Stimulated activated CD4-positive, alpha-beta T cell treated with anti-CD3 and anti-CD28 coated beads, Interleukin-15, amount 100 ng/mL, for 24 hours (primary cell): ENCODE data around the gene HAUS7.

Source experiments
- DNase-seq: peaks from one replicate; pipeline ENCODE4 v3.0.0-alpha.2; 2020

Gene HAUS7

DNA sequence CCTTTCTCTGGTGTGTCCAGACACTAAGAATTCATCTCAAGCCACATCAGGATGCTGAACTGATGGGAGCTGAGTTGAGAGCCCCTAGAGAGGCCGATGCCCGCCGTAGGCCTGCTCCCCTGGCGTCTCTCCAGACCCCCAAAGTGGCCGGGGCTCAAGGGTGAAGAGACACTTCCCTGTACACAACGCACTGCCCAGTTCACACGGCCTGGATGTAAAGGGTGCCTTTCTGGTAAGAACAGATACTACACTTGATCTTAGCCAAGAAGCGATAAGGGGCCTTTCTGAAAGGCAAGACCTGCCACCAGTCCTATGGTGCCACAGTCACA, 19.5 kb downstream of the HAUS7 start:
- DNase-seq, result no peak

DNA sequence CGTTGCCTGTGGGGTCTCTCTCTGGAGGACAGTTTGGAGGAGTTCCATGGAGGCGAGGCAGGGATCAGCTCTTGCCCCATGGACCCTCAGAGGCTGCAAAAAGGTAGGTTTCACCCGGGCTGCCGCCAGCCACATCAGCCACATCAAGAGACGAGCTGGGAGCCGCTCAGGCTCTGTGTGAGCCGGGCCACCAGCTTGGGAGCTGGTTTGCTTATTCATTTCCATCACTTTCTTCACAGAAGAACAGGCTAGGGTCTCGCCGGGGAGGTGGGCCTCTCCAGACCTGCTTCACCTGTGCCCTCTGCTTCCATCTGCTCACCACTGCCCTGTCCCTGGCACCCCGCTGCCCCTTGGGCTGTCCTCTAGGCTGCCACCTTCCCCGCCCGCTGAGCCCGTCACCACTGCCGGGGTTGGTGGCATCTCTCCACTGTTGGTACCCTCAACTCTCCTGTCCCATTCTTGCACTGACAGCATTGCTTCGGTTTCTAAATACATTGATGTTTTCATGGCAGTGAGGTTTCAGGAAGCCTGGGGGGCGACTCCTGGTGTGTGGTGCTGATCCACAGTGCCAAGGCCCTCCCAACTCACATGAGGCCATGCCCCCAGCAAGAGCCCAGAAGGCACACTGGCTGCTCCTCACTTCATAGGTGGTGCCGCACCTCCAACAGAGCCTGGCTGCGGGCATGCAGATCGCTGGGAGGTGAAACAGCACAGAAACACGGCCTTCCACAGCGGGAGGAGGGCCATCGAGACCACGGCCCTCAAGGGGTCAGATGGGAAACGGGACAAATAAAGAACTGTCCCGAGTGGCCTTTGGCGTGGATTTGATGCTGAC, 20.0 kb downstream of the HAUS7 start:
- DNase-seq, result no peak

DNA sequence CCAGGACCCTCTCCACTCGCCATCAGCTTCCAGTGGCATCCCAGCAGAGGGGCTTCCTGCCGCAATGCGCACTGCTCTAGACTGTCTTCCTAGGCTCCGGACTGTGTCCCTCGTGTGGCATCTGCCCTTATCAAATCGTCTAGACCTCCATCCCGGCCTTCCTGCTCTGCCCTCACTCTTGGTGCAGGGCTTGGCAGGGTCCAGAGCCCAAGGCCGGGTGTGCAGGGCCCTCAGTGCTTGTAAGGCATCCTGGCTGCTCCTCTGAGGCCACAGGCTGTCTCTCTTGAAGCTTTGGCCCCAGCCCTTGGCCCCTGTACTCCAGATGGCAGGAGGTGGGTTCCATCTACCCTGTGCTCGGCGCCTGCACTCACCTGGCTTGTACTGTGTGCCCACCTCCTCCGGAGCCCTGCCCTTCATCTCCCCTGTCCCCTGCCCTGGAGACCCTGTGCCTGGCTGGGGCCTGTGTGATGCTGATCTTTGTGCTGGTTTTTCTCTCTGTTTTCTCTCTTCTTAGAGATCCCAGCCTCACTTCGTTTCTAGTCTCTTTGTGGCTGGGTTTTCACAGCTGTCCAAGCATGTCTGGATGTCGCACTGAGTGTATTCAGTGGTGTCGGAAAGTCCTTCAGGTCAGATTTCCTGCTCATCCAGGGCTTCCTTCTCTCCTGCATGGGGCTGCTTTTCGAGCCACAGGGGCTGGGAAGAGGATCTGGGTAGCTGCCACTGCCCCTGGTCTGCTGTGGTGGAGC, 20.8 kb downstream of the HAUS7 start:
- DNase-seq, result no peak

DNA sequence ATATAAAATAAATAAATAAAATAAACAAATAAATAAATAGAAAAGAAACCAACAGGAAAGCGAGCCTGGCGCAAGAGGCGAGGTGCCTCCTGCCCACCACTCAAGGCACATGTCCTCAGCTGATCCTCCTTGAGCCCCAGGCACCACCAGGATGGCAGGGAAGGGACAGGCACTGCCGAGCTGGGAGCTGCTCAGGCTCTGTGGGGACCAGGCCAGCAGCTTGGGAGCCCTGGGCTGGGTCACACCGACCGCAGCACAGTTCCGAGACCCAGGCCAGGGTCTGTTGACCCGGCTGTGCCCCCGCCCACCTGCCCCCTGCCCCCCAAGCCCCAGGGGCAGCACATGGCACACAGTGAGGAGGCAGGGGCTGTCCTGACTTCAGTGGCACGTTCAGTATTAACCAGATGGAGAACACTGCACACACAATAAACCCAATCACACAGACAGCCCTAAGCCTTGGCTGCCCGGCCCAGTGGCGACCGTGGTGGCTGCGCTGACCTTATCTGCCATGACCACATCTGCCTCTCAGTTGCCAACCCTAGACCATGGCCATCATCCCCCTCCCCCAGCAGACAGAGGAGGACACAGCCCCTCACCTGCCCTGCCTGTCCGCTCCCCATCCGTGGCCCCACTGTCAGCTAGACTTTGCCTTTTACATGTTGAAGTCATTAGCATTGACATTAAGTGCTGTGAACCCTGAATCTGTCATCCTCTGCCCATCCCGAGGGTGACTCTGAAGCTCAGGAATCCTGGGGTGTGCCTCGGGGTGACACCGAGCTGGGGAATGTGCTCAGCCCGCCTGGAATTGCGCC, 21.6 kb downstream of the HAUS7 start:
- no peak for DNase-seq

DNA sequence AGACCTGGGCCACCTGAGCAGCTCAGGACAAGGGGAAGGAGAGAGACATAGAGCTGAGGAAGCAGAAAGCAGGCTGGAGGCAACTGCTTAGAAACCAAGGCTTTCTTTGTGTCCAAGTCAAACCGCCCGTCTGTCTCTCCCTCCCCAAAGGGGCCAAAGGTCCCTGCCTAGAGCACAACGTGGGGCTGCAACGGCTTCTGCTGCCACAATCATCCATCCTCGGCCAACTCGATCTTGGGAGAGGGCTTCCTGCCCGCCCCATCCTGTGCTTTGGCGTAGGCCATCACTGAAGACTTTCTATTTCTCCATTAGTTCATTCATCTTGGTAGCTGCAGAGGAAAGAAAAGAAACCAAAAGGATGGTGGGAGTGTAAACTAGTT, 22.8 kb downstream of the HAUS7 start:
- no peak for DNase-seq

DNA sequence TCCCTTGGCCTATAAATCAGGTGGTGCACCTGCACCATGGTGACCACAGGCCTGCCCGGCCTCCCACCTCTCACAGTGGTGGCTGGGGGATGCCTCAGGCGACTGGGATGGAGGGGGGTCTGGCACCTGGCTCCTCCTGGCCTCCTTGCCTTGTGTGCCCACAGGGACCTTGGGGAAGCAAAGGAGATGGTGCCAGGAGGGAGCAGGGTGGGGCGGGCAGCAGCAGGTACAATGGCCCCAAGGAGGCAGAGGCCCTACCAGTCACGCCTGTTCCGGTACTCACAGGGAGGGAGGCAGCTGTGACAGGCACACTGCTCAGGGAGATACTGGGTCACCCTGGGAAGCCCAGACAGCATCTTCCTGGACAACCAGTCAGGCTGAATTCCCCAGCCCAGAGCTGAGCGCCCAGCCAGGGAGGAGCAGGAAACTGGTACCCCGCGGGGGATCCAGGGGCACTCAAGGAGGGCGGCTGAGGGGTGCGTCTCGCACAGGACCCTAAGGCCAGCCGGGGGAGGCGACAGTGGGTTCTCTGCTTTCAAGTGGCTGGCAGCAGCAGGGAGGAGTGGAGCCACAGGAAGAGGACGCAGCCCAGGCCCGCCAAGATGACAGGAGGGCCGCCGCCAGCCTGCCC, 23.3 kb downstream of the HAUS7 start:
- no peak for DNase-seq

DNA sequence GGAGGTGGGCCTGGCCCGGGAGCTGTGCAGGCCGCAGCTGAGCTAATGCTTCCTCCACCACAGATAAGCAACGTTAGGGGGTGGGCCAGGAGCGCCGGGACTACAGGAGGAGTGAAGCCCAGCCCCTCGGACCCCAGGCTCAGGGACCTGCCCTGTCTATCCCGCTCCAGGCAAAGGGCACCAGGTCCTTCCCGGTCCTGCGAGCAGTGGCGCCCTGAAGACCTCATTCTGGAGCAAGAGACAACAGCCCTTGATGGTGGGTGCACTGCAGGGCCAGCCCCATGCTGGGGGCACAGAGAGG, 23.8 kb downstream of the HAUS7 start:
- no peak for DNase-seq

DNA sequence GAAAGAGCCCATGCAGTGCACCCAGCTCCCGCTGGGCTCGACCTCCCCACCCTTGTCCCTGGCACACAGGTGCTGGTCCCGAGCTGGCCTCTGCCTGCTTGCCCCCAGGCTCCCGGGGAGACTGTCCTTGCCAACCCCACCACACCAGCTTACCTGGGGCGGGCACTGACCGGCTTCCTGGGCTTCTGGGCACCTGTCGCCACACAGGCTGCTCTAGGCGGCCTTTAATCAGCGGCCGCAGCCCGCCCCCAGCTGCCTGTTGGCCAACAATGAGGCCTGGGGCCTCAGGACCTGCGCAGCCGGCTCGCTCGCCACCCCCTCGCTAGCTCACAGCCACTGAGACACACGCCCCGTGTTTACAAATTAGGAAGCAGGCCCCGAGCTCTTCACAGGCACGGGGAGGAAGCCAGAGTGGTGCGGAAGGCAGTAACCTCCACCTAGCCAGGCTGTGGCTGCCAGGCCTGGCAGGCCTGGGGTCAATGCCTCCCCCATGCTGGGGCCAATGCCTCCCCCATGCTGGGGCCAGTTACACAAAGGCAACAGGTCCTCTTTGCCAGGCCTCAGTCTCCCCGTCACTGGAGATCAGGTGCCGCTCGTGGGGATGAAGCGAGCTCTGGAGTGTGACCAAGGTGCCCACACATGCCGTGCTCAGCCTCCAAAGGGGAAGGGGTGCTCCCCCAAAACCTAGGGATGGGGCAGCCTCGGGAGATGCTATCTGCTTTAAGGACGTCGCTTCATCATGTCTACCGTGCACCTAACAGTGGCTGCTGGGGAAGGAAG, 24.3 kb downstream of the HAUS7 start, which contains the start of gene TREX2:
Gene TREX2 (minus strand): TSS at position 201 of the 780 bp plus-strand sequence. CDS start 626 bp downstream, outside the sequence.
- no peak for DNase-seq

DNA sequence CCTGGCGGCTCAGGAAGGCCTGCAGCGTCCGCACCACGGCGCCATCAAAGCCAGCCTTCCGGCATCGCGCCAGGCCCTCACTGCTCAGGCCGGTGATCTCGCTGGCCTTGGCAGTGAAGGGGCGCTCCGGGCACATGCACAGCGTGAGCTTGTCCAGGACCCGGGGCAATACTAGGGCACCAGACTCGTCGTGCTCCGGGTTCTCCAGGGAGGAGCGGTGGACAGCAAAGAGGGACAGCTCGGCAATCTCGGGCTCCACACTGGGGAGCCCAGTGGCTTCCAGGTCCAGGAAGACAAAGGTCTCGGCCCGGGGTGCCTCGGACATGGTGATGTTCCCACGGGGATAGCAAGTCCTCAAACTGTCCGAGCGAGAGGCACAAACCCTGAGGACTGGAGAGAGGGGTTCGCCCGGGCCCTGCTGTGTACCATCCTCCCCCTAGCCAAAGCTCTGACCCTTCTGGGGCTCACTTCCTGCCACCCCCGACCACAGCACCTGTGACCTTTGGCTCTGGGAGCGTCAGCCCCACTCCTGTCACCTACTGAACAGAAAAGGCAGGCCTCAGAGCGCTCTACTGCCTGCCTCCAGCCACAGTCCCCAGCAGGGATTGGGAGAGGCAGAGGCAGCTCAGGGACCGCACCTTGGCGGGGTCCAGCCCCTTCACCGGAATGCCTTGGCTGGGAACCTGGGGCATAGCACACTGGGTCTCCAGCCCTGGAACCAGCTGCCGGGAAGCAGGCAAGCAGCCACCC, 25.1 kb downstream of the HAUS7 start:
- no peak for DNase-seq

DNA sequence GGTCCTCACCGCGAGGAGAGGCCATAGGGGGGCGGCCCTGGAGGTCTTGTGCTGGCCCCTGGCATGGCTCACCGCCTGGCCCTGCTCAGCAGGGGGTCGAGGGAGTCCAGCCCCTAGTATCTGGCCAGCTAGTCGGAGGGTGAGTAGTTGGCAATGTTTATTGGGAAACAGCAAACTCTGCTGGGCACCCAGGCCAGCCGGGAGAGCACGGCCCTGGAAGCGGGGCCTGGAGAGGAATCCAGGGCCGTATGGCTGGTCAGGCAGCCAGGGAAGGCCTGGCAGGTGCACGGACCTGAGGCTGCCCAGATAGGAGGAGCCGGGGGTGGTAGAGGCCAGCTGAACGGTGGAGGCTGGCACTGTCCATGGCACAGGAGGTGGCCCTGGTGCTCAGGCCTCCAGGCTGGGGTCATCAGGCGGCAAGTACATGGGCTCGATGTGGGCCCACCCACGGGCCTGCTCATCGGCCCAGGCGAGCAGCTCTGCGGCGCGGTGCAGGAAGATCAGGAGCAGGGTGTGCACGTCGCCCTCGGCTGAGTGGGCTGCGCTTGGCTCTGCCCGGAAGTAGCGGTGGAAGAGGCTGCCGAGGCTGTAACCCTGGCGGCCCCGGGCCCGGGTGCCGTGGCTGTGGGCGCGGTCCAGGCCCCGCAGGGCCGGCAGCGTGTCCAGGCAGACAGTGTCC, 25.9 kb downstream of the HAUS7 start:
- DNase-seq, result no peak

DNA sequence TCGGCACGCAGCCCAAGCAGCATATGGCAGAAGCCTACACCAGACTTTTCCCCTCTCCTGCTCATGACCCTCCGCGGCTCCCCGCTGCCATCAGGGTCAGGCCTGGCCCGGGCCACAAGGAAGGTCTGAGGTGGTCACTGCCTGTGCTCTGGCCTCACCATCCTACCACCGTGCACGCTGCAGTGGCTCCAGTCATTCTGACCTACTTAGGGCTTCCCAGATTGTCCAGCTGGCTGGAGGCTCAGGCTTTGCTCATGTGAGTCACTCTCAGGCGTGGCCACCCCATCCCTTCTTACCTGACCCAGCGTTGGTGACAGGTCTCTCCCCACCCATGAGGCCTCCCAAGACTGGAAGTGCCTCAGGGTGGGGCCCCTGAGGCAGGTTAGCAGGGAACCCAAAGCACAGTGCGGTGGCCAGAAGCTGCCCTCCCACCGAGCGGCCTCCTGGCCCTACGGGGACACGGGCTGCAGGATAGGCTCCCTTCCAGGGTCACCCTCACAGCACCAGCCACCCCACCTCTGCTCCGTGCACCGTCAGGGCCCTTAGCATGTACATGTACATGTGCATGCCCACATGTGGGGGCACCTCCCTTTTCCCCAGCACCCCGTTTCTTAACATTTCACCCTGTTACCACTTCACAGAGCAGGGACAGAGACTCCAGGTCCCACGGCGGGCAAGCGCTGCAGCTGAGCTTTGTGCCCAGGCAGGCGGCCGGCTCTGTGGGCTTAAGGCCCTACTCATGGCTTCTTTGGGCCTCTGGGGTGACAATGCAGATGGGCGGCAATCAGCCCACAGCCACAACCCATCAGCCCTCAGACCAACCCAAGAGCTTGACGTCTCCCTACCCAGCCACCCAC, 26.7 kb downstream of the HAUS7 start:
- DNase-seq, result no peak

DNA sequence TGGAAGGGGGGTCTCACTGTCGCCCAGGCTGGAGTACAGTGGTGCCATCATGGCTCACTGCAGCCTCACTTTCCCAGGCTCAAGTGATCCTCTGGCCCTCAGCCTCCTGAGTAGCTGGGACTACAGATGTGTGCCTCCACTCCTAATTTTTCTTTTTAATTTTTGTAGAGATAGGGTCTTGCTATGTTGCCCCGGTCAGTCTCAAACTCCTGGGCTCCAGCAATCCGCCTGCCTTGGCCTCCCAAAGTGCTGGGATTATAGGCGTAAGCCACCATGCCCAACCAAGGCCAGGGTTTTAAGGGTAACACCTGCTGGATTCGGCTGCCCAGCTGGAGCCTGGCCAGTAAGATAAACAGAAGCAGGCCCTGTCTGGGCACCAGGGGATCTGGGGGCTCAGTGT, 27.9 kb downstream of the HAUS7 start:
- no peak for DNase-seq

DNA sequence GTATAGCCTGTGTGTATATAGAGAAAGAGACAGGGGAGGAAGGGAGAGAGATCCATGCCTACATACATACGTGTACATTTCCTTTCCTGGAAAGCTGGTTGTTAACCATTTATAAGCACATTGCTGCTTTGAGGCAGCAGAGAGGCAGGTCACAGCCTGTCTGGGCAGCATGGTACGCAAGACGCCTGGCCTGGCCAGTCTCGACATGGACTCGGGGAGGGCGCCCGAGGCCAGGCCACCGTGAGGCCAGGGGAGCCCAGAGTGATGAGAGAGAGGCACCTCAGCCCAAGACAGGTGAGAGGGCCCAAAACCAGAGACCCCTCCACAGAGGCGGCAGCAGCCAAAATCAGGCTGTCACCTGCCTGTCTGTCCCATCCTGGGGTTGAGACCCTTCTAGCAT, 28.4 kb downstream of the HAUS7 start:
- no peak for DNase-seq

DNA sequence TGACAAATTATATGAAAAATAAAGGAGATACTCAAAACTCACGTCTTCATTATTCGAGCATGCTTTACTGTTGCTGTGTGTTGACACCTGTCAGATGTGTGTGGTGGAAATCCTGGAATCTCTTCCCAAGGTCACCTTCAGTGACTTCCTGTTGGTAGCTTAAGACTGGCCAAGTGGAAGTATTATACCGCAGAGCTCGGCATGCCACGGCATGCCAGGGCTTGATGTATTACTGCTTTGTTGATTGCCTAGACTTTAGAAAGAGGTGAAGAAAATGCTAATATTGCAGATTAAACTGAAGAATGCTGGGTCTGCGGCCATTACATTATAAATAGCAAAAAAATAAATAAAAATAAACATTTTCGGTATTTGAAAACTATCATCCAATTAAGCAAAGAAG, 29.1 kb downstream of the HAUS7 start:
- DNase-seq, result no peak

DNA sequence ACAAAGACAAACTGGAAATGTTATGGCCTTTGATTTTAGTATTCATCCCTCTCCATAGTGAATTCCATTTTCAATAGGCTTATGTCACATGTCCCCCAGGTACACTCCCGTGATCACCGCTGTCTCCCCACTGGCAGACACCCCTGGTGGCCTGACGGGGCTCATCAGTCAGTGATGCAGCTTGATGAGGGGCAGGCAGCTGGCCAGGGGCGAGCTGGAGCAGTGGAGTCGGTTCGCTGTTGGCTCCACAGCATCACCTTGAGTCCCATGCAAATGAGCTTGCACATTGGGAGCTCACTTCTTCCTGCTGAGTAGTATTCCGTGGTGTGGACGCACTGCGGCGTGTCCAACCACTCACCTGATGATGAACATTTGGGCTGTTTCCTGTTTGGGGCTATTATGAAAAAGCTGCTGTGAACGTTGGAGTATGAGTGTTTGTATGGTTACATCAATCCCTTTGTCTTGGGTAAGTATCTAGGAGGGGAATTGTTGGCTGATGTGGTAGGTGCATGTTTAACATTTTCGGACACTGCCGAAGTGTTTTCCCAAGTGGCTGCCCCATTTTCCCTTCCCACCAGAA, 29.7 kb downstream of the HAUS7 start:
- no peak for DNase-seq

DNA sequence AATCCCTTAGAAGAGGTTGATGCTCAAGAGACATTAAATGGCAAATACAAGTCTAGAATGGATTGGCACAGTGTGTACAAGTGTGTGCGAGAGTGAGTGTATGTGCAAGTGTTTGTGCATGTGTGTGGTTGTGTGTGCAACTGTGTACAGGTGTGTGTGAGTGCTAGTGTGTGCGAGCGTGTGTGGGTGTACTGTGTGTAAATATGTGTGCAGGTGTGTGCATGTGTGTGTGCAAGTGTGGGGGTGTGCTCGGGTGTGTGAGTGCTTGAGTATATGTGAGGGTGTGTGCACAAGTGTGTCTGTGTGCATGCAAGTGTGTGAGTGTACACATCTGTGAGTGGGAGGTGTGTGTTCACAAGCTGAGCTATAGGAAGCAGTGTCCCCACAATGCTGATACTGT, 30.4 kb downstream of the HAUS7 start:
- DNase-seq, result no peak

DNA sequence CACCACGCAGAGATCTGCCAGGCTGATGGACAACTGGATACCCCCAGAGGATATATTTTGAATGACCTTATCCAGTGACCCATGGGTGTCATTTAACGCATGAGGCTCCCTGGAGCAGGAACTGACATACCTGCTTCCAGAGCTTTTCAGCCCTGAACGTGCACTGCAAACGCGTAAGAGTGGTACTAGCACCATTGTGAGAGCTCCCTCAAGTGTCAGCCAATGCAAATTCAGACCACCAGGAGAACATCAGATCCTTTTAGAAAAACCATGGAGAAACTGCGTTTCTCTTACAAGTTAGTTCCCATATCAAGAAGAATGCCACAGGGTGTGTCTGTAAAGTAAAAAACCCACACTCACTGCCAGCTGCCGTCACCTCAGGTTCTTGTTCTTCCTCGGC, 31.8 kb downstream of the HAUS7 start:
- no peak for DNase-seq

DNA sequence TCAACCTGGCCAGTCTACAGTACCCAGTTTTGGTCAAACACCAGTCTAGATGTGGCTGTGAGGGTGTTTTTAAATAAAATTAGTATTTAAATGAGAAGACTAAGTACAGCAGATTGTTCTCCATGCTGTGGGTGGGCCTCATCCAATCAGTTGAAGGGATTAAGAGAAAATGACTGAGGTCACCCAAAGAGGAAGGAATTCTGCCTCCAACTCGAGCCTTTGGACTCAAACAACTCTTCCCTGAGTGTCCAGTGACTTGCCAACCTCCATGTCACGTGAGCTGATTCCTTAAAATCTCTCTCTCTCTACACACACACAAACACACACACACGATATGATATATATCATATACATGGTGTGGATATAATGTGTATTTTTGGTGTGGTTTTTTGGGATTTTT, 34.5 kb downstream of the HAUS7 start:
- no peak for DNase-seq

DNA sequence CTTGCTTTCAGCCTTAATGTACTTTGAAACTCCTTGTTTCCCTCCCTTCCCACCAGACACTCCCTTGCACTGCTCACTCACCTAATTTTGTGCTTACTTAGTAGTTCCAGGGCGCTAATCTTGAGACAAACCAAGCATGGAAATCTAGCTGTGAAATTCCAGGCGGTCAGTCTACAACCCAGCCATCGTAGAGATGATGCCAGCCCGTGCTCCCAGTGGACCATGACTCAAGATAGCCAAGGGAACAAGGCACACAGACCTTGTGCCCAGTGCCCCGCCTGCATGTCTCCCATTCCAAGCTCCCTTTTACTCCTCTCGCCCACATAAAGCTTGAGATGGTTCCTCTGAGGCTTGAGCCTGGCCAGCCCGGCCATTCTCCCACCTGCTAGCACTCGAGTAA, 35.6 kb downstream of the HAUS7 start:
- no peak for DNase-seq

DNA sequence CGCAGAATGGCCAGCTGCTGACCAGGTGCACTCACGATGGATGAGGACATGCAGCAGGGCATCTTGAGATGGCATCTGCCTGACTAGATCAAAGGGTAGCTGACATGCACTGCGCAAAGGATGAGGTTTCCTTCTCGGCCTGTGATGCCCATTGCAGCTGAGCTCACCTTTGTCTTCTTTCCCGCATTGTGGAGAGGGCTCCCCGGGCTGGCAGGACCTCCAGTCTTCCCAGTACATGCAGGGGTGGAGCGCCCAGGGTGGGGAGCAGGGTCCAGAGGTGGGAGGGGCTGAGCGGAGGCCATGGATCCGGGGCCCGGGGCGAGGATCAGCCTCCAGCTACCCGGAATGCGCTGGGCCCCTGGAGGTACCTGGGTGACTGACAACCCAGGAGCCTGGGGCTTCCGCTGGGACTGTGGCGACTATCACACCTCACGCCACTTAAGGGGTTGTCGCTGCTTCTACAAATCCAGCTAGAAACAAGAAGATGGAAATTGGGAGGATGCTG, 36.5 kb downstream of the HAUS7 start:
- DNase-seq, result no peak
